GM20431 (cell line): ENCODE data around the gene DAG1.

Source experiments
- in situ Hi-C: fragments of 300-500 bp; cut with MseI, MboI; formaldehyde crosslinking; loops from one replicate; pipeline ENCODE4 v1.15.0; 2020; ENCODE audit warnings: low sequenced_read_pairs; ENCODE audit not compliant: unreplicated experiment

DAG1 gene

DNA sequence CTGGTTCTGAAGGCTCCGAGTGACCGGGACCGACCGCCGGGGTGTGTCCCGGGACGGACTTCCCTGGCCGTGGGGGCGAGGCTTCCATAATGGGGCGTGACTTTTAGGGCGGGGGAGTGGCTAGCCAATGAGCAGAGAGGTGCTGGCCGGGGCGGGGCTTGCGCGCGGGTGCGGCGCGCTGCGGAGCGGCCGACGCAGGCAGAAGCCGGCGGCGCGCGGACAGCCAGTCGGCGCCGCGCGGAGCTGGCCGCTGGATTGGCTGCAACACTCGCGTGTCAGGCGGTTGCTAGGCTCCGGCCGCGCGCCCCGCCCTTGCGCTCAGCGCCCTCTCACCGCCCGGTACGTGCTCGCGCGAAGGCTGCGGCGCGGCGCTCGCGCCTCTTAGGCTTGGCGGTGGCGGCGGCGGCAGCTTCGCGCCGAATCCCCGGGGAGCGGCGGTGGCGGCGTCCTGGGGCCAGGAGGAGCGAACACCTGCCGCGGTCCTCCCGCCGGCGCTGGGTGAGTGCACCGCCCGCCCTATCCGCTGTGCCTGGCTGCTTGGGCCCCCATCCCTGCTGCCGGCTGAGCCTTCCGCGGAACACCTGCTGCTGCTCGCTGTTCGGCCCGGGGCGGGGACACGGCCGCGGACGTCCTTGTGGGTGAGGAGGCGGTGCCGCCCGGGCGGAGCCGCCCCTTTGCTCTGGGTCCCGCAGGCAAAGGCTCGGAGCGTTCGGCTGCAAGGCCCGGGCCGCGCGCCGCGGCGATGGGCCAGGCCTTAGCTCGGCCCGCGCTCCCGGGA is at the start of gene DAG1:
DAG1 (plus strand) TSS at position 332 of the 778 bp plus-strand sequence. CDS start 40,268 bp downstream, outside the sequence.
- in situ Hi-C loops, result loop anchor here (25.0 kb wide), 1 partner anchor 308 kb away; the partner anchor contains the start of genes CCDC71 and KLHDC8B

DNA sequence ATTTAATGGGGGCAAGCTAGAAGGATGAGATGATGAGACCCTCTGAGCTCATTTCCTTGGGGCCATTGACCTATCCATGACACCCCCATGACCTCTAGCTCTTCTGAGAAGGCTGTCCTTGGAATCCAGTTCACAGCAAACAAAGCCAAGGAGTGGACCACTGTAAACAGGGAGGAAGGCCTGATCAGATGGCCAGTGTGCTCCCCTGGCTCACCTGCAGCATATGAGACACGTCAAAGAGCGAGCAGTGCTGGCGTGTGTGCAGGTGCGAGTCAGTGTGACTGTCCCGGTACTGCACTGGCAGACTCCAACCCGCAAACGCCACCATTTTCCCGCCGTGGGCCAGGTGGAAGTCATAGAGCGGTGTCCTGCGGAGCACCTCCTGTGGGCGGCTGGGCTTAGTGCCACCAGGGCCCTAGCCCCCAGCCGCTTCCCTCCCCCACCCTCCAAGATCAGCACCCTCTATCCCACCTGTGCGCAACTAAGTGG is 48.1 kb upstream of the DAG1 start:
- in situ Hi-C loops, result no loop called here

DNA sequence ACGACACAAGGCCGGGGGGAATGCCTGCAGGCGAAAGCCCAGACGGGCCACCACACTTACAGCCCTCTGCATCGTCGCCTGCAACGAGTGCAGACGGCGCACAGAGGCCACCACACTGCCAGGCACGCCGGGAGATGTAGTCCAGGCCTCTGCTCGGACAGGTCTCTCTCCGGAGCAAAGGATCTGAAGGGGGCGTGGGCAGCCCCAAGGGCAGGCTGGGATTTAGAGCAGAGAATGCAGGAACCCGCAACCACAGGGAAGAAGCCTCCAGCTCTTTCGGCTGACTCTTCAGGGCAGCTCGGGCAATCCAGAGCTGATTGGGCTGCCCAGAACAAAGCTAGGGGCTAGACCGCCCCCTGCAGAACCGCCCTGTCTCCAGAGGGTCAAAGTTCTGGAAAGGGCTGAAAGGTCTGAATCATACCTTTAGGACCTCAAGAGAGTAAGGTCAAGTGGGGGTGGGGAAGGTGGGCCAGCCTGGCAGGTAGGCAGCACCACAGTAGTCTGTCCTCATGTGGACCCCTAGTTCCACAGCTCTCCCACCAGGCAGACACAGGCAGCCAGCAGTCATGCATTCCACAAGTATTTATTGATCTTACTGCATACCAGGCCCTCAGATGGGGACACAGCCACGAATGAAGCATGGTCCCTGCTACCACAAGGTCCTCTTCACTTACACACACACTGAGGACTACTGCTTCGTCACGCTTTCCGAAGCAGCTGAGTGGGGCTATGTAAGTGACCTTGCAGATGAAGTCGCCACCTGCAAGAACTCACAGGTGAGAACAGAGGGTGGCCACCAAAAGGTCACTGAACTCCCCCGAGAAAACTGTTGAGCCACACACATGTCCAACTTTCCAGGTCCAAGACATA is 47.5 kb upstream of the DAG1 start, which contains the start of gene AMT:
AMT (minus strand) TSS at position 95 of the 870 bp plus-strand sequence; CDS start at position 72, 23 bp downstream.
- in situ Hi-C loops, result no loop called here

GRCh38 chr3:49424816-49425215 is 45.3 kb upstream of the DAG1 start:
- in situ Hi-C loops, result no loop called here

GRCh38 chr3:49427586-49427985 is 42.5 kb upstream of the DAG1 start:
- in situ Hi-C loops, result no loop called here

DNA sequence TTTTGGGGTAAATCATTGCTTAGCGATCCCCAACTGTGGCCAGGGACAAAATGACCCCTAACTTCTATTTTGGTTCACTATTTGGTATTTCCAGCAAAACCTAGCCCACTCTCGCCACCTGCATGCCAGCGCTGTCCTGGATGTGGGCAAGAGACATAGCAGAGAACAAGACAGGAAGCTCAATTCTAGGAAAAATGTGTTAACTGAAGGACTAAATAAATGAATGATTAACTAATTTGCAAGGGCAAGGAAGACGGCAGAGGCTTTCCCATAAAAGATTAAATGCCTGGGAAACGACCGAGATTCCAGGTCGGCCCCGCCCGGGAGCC is 41.4 kb upstream of the DAG1 start:
- in situ Hi-C loops, result no loop called here

GRCh38 chr3:49434731-49435130 is 35.3 kb upstream of the DAG1 start:
- in situ Hi-C loops, result no loop called here

DNA sequence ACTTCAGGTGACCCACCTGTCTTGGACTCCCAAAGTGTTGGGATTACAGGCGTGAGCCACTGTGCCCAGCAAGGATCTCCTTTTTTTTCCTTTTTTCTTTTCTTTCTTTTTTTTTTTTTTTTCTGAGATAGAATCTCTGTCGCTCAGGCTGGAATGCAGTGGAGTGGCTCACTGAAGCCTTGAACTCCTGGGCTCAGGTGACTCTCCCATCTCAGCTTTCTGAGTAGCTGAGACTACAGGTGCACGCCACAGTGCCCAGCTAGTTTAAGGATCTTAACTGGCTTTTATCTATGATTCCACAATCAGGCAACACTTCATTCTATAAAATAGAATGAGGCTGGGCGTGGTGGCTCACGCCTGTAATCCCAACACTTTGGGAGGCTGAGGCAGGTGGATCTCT is 24.7 kb upstream of the DAG1 start:
- in situ Hi-C loops, result no loop called here

- in situ Hi-C loops, result loop anchor here (25.0 kb wide), 1 partner anchor 291 kb away; the partner anchor contains the start of genes CCDC71 and KLHDC8B
Observed at GRCh38 chr3:49453621-49454020, 16.4 kb upstream of the DAG1 start.

- in situ Hi-C loops, result loop anchor here (25.0 kb wide), 1 partner anchor 292 kb away; the partner anchor contains the start of genes CCDC71 and KLHDC8B
Observed at GRCh38 chr3:49454458-49454857, 15.6 kb upstream of the DAG1 start.

DNA sequence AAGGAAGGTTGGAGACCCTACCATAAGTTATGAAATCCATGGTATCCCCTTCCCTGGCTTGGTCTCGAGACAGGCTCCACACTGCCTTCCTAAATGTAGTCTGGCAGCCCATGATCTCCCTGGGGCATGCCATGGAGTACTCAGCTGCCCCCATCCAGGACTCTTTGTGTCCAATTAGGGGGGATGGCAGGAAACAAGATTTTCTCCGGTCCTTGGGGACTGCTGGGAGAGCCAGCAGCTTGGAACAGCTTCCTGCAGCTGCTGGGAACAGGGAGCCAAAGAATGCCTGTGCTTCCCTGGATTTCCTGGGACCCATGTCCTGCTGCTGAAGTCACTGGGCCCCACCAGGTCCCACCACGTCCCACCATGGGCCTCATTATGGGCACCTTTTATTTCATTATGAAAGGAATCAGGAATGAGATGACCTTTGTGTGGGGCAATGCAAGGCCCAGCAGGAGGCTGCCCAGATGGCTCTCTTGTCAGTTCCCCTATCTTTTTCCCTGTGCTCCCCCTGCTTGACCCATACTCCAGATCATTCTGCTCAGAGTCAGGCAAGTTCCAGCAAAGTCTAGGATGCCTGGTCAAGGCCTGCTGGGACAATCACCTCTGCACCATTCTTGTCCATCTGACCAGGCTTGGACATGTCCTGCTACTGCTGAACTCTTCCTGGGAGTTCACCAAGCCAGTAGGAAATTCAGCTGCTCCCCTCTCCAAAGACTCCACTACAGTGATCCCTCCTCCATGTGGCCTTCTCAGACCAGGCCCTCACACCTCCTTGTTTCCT is 15.0 kb upstream of the DAG1 start:
- in situ Hi-C loops, result loop anchor here (25.0 kb wide), 1 partner anchor 293 kb away; the partner anchor contains the start of genes CCDC71 and KLHDC8B

DNA sequence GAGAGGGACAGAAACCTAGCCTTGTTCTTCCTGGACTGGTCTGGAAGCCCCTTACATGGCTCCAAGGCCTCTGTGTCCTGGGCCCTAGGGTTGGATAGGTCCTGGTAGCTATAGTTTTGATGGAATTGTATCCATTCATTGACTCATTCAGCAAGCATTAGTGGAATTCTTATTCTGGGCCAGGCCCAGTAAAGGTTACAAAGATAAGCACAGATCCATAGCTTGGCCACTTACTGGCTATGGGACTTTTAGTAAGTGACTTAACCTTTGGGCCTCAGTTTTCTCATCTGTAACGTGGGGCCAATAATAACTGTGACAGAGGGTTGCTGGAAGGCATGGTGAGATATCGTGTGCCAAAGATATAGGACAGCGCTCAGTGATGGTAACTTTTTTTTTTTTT is 13.6 kb upstream of the DAG1 start:
- in situ Hi-C loops, result loop anchor here (25.0 kb wide), 1 partner anchor 294 kb away; the partner anchor contains the start of genes CCDC71 and KLHDC8B

GRCh38 chr3:49460188-49460890 is 9.7 kb upstream of the DAG1 start:
- in situ Hi-C loops, result loop anchor here (25.0 kb wide), 1 partner anchor 298 kb away; the partner anchor contains the start of genes CCDC71 and KLHDC8B

DNA sequence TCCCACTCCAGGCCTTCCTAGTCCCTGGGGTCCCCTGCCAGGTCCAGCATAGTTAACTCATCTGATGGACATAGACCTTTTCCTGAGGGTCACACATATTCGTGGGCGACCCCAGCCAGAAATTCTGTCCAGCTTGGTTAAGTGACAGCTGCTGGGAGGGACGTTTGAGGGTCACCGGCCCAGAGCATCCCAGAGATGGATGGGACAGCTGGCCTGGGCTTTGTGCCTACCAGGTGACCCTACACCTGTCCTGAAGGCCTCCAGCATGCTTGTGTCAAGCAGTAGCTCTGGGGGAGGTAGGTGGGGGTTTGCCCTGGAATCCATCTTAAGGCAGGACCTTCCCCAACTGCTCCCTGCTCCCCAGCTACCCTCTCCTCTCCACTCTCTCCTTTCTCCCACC is 9.1 kb upstream of the DAG1 start:
- in situ Hi-C loops, result loop anchor here (25.0 kb wide), 1 partner anchor 299 kb away; the partner anchor contains the start of genes CCDC71 and KLHDC8B

DNA sequence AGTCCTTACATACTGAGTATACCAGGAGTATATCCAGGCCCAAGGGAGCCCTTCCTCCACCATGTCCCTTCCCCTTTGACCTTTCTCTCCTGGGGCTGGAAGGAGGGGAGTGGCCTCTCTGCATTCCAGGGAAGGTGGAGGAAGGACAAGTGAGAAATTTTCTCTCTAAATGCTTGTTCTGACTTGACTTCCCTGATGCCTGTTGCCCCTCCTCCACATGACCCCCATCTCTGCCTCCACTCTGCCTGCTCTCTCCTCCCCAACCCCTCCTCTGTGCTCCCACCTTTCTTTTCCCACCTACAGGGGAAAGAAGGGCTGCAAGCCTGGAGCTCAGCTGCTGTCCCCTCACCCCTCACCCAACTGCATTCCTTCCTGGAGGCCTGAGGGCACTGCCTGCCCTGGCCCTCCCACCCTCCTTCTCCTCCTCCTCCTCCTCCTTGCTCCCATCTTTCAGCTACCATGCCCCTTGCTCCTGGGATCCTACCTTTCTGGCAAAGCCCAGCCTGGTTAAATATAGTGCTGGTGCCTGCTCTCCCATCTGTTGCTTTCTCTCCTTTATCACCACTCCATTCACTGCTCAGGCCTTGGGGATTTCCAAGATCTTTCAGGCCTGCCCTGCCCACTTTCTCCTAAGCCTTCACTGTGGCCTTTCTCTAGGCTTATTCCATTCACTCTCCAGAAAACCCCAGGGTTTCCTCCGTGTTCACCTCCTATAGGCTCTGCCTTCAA is 8.5 kb upstream of the DAG1 start:
- in situ Hi-C loops, result loop anchor here (25.0 kb wide), 1 partner anchor 299 kb away; the partner anchor contains the start of genes CCDC71 and KLHDC8B

GRCh38 chr3:49462222-49462621 is 7.8 kb upstream of the DAG1 start:
- in situ Hi-C loops, result loop anchor here (25.0 kb wide), 1 partner anchor 300 kb away; the partner anchor contains the start of genes CCDC71 and KLHDC8B

DNA sequence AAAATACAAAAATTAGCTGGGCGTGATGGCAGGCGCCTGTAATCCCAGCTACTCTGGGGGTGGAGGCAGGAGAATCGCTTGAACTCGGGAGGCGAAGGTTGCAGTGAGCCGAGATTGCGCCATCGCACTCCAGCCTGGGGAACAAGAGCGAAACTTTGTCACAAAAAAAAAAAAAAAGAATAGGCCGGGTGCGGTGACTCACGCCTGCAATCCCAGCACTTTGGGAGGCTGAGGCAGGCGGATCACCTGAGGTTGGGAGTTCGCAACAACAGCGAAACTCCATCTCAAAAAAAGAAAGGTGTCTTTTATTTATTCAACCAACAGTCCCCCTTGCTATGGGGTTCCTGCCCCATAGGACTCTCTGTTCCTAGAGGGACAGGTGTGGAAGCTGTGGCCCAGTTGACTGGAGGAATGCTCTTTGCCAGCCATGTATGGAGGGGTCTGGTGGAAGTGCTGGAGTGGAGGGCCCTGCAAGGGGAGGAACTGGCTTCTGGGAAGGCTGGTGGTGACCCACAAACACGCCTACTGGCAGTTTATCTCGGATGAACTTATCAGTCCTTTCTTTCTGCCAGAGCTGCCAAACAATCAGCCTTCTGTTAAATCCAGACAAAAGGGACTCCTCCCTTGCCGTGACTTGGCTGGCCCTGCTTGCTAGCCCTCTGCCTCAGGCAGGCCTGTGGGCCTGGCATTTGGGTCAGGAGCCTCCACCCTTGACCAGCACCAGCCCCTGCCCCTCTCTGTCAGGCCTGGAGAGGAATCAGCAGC is 4.6 kb upstream of the DAG1 start:
- in situ Hi-C loops, result loop anchor here (25.0 kb wide), 1 partner anchor 303 kb away; the partner anchor contains the start of genes CCDC71 and KLHDC8B
